NCI-H2171 treated with DMSO at 0.1 percent for 48 hours (cell line): ENCODE data around the gene CDK10.
"Not testable (repeated sequence)": the region's sequence is repeated elsewhere in the genome, so short reads cannot be mapped to it uniquely, and the experiment has no call there.

Experiments
- DNase-seq: peaks from one replicate; lab custom pipeline; 2025; lab: John Stamatoyannopoulos, UW

CDK10 gene

GRCh38 chr16:89668790-89669158 lies 17.7 kb upstream of the CDK10 start:
- no peak for DNase-seq

- DNase-seq: no peak
Measured at GRCh38 chr16:89669755-89670154, 16.7 kb upstream of the CDK10 start.

- DNase-seq: no peak
Measured at GRCh38 chr16:89670496-89671431, 15.7 kb upstream of the CDK10 start.

- not testable (repeated sequence) for DNase-seq
Measured at GRCh38 chr16:89671565-89671964, 14.9 kb upstream of the CDK10 start.

- DNase-seq: no peak
Measured at GRCh38 chr16:89672177-89672941, 14.1 kb upstream of the CDK10 start.

GRCh38 chr16:89678258-89678657 lies 8.2 kb upstream of the CDK10 start:
- peak; percentile 11 for DNase-seq

- no peak for DNase-seq
Measured at GRCh38 chr16:89685916-89686315, 573 bp upstream of the CDK10 start.

- peak; percentile 51 for DNase-seq
Measured at GRCh38 chr16:89687092-89687940, 827 bp downstream of the CDK10 start.

- DNase-seq: peak; percentile 55
Measured at GRCh38 chr16:89688395-89688794, 1.9 kb downstream of the CDK10 start.

- DNase-seq: no peak
Measured at GRCh38 chr16:89689142-89689541, 2.7 kb downstream of the CDK10 start.

GRCh38 chr16:89689621-89690020 lies 3.1 kb downstream of the CDK10 start:
- not testable (repeated sequence) for DNase-seq

- DNase-seq: no peak
Measured at GRCh38 chr16:89690392-89690901, 4.0 kb downstream of the CDK10 start.

- no peak for DNase-seq
Measured at GRCh38 chr16:89691231-89691985, 4.9 kb downstream of the CDK10 start.

GRCh38 chr16:89691986-89692569 lies 5.6 kb downstream of the CDK10 start:
- DNase-seq: no peak

GRCh38 chr16:89693289-89693731 lies 6.8 kb downstream of the CDK10 start:
- DNase-seq: no peak

- no peak for DNase-seq
Measured at GRCh38 chr16:89693931-89694783, 7.7 kb downstream of the CDK10 start.

GRCh38 chr16:89694784-89695085 lies 8.2 kb downstream of the CDK10 start:
- not testable (repeated sequence) for DNase-seq

GRCh38 chr16:89695086-89695874 lies 8.8 kb downstream of the CDK10 start:
- no peak for DNase-seq
